Loucy (cell line): ENCODE results near the gene ASB16.

Experiments
- CTCF ChIP-seq: fragments of 200-600 bp; sonication (generic); conservative IDR thresholded peaks from 2 replicates; pipeline ENCODE4 v1.5.1; 2014; ENCODE audit warnings: mild to moderate bottlenecking, antibody characterized with exemption, low read length
- EZH2phosphoT487 ChIP-seq: fragments of 200-600 bp; IDR thresholded peaks from 2 replicates; pipeline ENCODE4 v1.6.1; 2018; ENCODE audit warnings: antibody characterized with exemption, mild to moderate bottlenecking, moderate library complexity, borderline replicate concordance

DNA sequence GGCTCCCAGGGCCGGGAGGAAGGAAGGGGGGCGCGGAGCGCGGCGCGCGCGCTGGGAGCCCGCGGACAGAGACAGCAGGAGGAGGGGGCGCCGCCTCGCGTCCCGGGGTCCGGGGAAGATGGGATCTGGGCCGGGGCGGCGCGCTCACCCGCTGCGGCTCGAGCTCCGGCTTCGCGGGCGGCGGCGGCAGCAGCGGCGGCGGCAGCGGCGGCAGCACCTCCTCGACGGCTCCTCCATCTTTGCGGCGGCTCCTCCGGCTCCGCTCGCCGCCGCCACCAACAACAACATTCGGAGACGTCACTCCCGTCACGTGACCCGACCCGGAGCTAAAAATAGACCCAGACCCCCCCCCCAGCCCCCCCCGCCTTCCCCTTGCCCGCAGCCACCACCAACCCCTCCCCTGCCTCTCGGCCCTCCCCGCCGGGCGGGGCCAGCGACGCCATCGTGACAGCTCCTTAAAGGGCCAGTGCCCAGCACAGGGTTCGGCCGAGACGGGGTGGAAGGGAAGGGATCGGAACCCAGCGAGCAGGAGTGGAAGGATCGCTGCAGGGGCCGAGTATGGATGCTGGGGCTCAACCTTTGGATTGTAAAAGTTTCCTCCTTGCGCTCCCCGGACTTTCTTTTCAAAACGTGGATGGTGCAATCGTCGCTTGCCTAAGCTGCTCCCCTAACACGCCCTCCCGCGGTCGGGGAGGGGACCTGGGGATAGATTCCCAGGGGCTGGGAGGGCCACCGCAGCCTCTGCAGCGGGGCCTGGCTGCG is 47.0 kb upstream of the ASB16 start, which contains the start of gene HDAC5:
- TF ChIP-seq CTCF = peak; percentile 66
- no peak for TF ChIP-seq EZH2phosphoT487
